Mesothelial cell of epicardium (in vitro differentiated cells): ENCODE results near the gene EFNA3. TPM values are rescaled to one million over a fixed set of nuclear protein-coding genes. Genes with fewer than 3 reads are reported as not detected.

Experiments used
- DNase-seq, 2 experiments: peaks; one replicate each; pipeline ENCODE4 v3.0.0; 2021; ENCODE audit warnings: low spot score in 2 of 2; ENCODE audit not compliant: unreplicated experiment in 2 of 2
- H3K27ac Mint-ChIP-seq: 2 replicates; pipeline ENCODE4 v1.8.0; 2021; ENCODE audit warnings: mixed read lengths
- H3K27me3 Mint-ChIP-seq: 2 replicates; pipeline ENCODE4 v1.8.0; 2021; ENCODE audit warnings: low read depth, mixed read lengths
- H3K36me3 Mint-ChIP-seq: 2 replicates; pipeline ENCODE4 v1.8.0; 2021; ENCODE audit warnings: mixed read lengths
- H3K4me1 Mint-ChIP-seq: 2 replicates; pipeline ENCODE4 v1.8.0; 2021; ENCODE audit warnings: mixed read lengths
- H3K4me3 Mint-ChIP-seq: 2 replicates; pipeline ENCODE4 v1.8.0; 2021; ENCODE audit warnings: mild to moderate bottlenecking, moderate library complexity, mixed read lengths
- H3K9me3 Mint-ChIP-seq: 2 replicates; pipeline ENCODE4 v1.8.0; 2021; ENCODE audit warnings: mixed read lengths
- CTCF ChIP-seq: fragments of 200-600 bp; sonication (generic); IDR thresholded peaks from one replicate; pipeline ENCODE4 v1.5.0; 2021; ENCODE audit warnings: antibody characterized with exemption; ENCODE audit not compliant: unreplicated experiment
- total RNA-seq: library from RNA; stranded (reverse); gene quantifications from 3 replicates; pipeline ENCODE4 v1.2.1, GENCODE V29; 2021

EFNA3 gene
- total RNA-seq, 1 donor from 2014 or later, result 14.6 TPM

- no peak overlapping the region for H3K27ac Mint-ChIP-seq
Observed at GRCh38 chr1:155105604-155106011, 27.0 kb downstream of the EFNA3 start.

GRCh38 chr1:155106862-155107261 is 28.2 kb downstream of the EFNA3 start:
- TF ChIP-seq CTCF, result no peak
- Mint-ChIP-seq H3K9me3 (no peaks in the 10 kb centered on the region), H3K4me3 (no peak overlapping the region), H3K27ac (no peak overlapping the region), H3K4me1 (peaks cover 10% of the 10 kb centered on the region), H3K27me3 (peaks cover 3% of the 10 kb centered on the region), H3K36me3 (no peaks in the 10 kb centered on the region)
- DNase-seq, result no peak

More at GRCh38 chr1:155105604-155106011, 27.0 kb downstream of the EFNA3 start:
- H3K27me3 Mint-ChIP-seq, result peaks cover 3% of the 10 kb centered on the region
- no peaks in the 10 kb centered on the region for H3K9me3 Mint-ChIP-seq
- H3K4me3 Mint-ChIP-seq, result no peak overlapping the region
- TF ChIP-seq CTCF, result no peak
- no peaks in the 10 kb centered on the region for H3K36me3 Mint-ChIP-seq
- no peak for DNase-seq
- H3K4me1 Mint-ChIP-seq, result peaks cover 4% of the 10 kb centered on the region

- Mint-ChIP-seq H3K4me3 (no peak overlapping the region), H3K4me1 (peaks cover 11% of the 10 kb centered on the region), H3K9me3 (no peaks in the 10 kb centered on the region), H3K27me3 (peaks cover 3% of the 10 kb centered on the region), H3K36me3 (no peaks in the 10 kb centered on the region), H3K27ac (no peak overlapping the region)
- TF ChIP-seq CTCF, result no peak
- no peak for DNase-seq
Observed at GRCh38 chr1:155107309-155108264, 28.9 kb downstream of the EFNA3 start.

GRCh38 chr1:155108296-155108695 is 29.7 kb downstream of the EFNA3 start:
- peaks cover 11% of the 10 kb centered on the region for H3K4me1 Mint-ChIP-seq
- peaks cover 3% of the 10 kb centered on the region for H3K27me3 Mint-ChIP-seq
- H3K27ac Mint-ChIP-seq, result no peak overlapping the region
- TF ChIP-seq CTCF, result no peak
- no peaks in the 10 kb centered on the region for H3K9me3 Mint-ChIP-seq
- DNase-seq, result no peak
- no peaks in the 10 kb centered on the region for H3K36me3 Mint-ChIP-seq
- H3K4me3 Mint-ChIP-seq, result no peak overlapping the region

GRCh38 chr1:155110381-155110780 is 31.7 kb downstream of the EFNA3 start:
- Mint-ChIP-seq H3K9me3 (no peaks in the 10 kb centered on the region), H3K27me3 (peaks cover 3% of the 10 kb centered on the region), H3K4me3 (no peak overlapping the region), H3K4me1 (peaks cover 14% of the 10 kb centered on the region), H3K27ac (no peak overlapping the region), H3K36me3 (no peaks in the 10 kb centered on the region)
- no peak for TF ChIP-seq CTCF
- no peak for DNase-seq
